ENCODE data around the gene KASH5. TPM values are rescaled to one million over a fixed set of nuclear protein-coding genes. Genes with fewer than 3 reads are reported as not detected.
A peak's percentile ranks its signal among the peaks of the same experiment; 100 is the strongest.
"Not testable (repeated sequence)": the region's sequence is repeated elsewhere in the genome, so short reads cannot be mapped to it uniquely, and the experiment has no call there.

KASH5 gene
- total RNA-seq, 1 donor from 2014 or later = not detected

GRCh38 chr19:49456326-49456725, 68.3 kb downstream of the KASH5 start:
- peak overlapping the region; percentile 39 for H3K4me3 Mint-ChIP-seq (ENCODE audit: low read depth)
- peaks cover 2% of the 10 kb centered on the region for H3K36me3 Mint-ChIP-seq (ENCODE audit: insufficient read depth)
- no peaks in the 10 kb centered on the region for H3K9me3 Mint-ChIP-seq (ENCODE audit: low read depth)
- H3K4me1 Mint-ChIP-seq (ENCODE audit: low read depth) = peaks cover 8% of the 10 kb centered on the region
- no peak for DNase-seq (ENCODE audit: low spot score, unreplicated experiment)
- H3K27me3 Mint-ChIP-seq = no peaks in the 10 kb centered on the region
- TF ChIP-seq, protein P1, sequence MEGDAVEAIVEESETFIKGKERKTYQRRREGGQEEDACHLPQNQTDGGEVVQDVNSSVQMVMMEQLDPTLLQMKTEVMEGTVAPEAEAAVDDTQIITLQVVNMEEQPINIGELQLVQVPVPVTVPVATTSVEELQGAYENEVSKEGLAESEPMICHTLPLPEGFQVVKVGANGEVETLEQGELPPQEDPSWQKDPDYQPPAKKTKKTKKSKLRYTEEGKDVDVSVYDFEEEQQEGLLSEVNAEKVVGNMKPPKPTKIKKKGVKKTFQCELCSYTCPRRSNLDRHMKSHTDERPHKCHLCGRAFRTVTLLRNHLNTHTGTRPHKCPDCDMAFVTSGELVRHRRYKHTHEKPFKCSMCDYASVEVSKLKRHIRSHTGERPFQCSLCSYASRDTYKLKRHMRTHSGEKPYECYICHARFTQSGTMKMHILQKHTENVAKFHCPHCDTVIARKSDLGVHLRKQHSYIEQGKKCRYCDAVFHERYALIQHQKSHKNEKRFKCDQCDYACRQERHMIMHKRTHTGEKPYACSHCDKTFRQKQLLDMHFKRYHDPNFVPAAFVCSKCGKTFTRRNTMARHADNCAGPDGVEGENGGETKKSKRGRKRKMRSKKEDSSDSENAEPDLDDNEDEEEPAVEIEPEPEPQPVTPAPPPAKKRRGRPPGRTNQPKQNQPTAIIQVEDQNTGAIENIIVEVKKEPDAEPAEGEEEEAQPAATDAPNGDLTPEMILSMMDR (IDR thresholded peaks at IDR 0.05; ENCODE audit: unreplicated experiment) = no peak
- H3K27ac Mint-ChIP-seq = peak overlapping the region; percentile 25

DNA sequence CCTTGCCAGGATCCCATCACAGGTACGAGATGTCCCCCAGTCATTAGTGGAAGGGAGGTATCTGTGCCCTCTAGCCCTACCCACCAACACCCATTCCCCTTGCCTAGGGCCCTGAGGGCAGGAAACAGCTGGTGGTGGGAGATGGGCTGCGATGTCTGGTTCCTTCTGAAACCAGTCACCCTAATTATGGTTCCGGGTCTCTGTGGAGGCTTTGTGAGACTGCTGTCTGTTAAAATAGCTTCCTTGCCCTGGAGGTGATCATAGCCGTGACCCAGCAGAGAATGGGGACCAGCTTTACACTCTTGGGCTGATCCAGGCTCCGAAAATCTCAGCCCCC, 70.5 kb downstream of the KASH5 start:
- Mint-ChIP-seq H3K27me3 (no peaks in the 10 kb centered on the region), H3K27ac (no peak overlapping the region), H3K36me3 (ENCODE audit: insufficient read depth) (peaks cover 4% of the 10 kb centered on the region), H3K9me3 (ENCODE audit: low read depth) (no peaks in the 10 kb centered on the region), H3K4me3 (ENCODE audit: low read depth) (no peak overlapping the region), H3K4me1 (ENCODE audit: low read depth) (peaks cover 4% of the 10 kb centered on the region)
- DNase-seq (ENCODE audit: low spot score, unreplicated experiment) = no peak
- TF ChIP-seq, protein P1 (IDR thresholded peaks at IDR 0.05; ENCODE audit: unreplicated experiment) = no peak

DNA sequence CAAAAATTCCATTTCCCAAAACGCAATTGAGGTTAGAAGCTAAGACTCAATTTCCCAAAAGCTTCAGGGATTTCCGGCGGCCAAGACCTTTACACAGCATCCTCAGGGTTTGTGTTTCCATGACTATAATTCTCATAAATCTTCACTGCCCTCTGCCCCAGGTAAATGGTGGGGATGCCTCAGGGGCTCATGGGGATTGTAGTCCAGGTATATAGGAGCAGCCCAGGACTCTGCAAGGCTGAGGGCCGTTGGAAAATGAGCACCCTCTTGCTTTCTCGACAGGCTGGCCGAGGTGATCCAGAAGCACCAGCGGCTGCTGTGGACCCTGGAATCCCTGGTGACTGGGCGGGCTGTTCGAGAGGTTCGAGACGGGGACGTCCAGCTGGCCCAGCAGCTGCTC, 71.3 kb downstream of the KASH5 start:
- TF ChIP-seq, protein P1 (IDR thresholded peaks at IDR 0.05; ENCODE audit: unreplicated experiment) = no peak
- Mint-ChIP-seq H3K27me3 (no peaks in the 10 kb centered on the region), H3K27ac (no peak overlapping the region), H3K9me3 (ENCODE audit: low read depth) (no peaks in the 10 kb centered on the region), H3K4me3 (ENCODE audit: low read depth) (no peak overlapping the region), H3K36me3 (ENCODE audit: insufficient read depth) (peaks cover 4% of the 10 kb centered on the region), H3K4me1 (ENCODE audit: low read depth) (no peaks in the 10 kb centered on the region)
- no peak for DNase-seq (ENCODE audit: low spot score, unreplicated experiment)

GRCh38 chr19:49461130-49461529, 73.1 kb downstream of the KASH5 start:
- not testable (repeated sequence) for H3K27ac Mint-ChIP-seq; H3K4me3 Mint-ChIP-seq (ENCODE audit: low read depth); H3K27me3 Mint-ChIP-seq; DNase-seq (ENCODE audit: low spot score, unreplicated experiment); H3K36me3 Mint-ChIP-seq (ENCODE audit: insufficient read depth); H3K4me1 Mint-ChIP-seq (ENCODE audit: low read depth); H3K9me3 Mint-ChIP-seq (ENCODE audit: low read depth)

- TF ChIP-seq, protein P1 (IDR thresholded peaks at IDR 0.05; ENCODE audit: unreplicated experiment) = no peak
- Mint-ChIP-seq H3K4me1 (ENCODE audit: low read depth) (no peaks in the 10 kb centered on the region), H3K36me3 (ENCODE audit: insufficient read depth) (peaks cover 4% of the 10 kb centered on the region), H3K27me3 (no peaks in the 10 kb centered on the region), H3K27ac (no peak overlapping the region), H3K4me3 (ENCODE audit: low read depth) (no peak overlapping the region), H3K9me3 (ENCODE audit: low read depth) (no peaks in the 10 kb centered on the region)
- DNase-seq (ENCODE audit: low spot score, unreplicated experiment) = no peak
These were observed 73.6 kb downstream of the KASH5 start for GRCh38 chr19:49461656-49462055.

GRCh38 chr19:49462492-49462891, 74.4 kb downstream of the KASH5 start:
- H3K27ac Mint-ChIP-seq = no peak overlapping the region
- TF ChIP-seq, protein P1 (IDR thresholded peaks at IDR 0.05; ENCODE audit: unreplicated experiment) = no peak
- H3K9me3 Mint-ChIP-seq (ENCODE audit: low read depth) = no peaks in the 10 kb centered on the region
- H3K4me1 Mint-ChIP-seq (ENCODE audit: low read depth) = no peaks in the 10 kb centered on the region
- peaks cover 2% of the 10 kb centered on the region for H3K36me3 Mint-ChIP-seq (ENCODE audit: insufficient read depth)
- H3K4me3 Mint-ChIP-seq (ENCODE audit: low read depth) = no peak overlapping the region
- DNase-seq (ENCODE audit: low spot score, unreplicated experiment) = no peak
- no peaks in the 10 kb centered on the region for H3K27me3 Mint-ChIP-seq

Measured in progenitor cell of endocrine pancreas (in vitro differentiated cells).